HG03045 (cell line): ENCODE data around the gene FOXO3.
"Not testable (repeated sequence)": the region's sequence is repeated elsewhere in the genome, so short reads cannot be mapped to it uniquely, and the experiment has no call there.

Experiments
- ATAC-seq: cut with Tn5 transposase; IDR thresholded peaks from one replicate; pipeline ENCODE4 v1.9.1; 2021; ENCODE audit warnings: mild to moderate bottlenecking, moderate library complexity; ENCODE audit not compliant: unreplicated experiment

FOXO3 gene

DNA sequence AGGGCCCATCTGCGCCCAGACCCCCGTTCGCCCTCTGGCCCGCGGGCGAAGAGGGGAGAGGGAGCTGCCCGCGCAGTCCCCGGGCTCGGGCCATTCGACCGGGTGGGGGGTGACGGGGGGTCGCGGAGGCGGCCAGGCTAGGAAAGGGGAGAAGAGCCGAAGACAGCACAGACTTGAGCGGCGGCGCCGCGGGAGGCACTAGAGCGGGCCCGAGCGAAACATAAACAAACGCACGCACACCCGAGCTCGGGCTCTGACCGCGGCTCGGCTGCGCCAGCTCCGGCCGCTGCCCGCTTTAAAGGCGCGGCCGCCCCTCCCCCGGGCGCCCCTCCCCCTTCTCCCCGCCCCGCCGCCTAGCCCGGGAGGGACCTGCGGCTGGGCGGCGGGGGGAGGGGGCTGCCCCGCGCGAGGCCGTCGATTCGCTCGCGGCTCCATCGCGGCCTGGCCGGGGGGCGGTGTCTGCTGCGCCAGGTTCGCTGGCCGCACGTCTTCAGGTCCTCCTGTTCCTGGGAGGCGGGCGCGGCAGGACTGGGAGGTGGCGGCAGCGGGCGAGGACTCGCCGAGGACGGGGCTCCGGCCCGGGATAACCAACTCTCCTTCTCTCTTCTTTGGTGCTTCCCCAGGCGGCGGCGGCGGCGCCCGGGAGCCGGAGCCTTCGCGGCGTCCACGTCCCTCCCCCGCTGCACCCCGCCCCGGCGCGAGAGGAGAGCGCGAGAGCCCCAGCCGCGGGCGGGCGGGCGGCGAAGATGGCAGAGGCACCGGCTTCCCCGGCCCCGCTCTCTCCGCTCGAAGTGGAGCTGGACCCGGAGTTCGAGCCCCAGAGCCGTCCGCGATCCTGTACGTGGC is at the start of gene FOXO3:
FOXO3 (plus strand) TSS at position 455 of the 846 bp plus-strand sequence; CDS start at position 747, 292 bp downstream.
- no peak for ATAC-seq

DNA sequence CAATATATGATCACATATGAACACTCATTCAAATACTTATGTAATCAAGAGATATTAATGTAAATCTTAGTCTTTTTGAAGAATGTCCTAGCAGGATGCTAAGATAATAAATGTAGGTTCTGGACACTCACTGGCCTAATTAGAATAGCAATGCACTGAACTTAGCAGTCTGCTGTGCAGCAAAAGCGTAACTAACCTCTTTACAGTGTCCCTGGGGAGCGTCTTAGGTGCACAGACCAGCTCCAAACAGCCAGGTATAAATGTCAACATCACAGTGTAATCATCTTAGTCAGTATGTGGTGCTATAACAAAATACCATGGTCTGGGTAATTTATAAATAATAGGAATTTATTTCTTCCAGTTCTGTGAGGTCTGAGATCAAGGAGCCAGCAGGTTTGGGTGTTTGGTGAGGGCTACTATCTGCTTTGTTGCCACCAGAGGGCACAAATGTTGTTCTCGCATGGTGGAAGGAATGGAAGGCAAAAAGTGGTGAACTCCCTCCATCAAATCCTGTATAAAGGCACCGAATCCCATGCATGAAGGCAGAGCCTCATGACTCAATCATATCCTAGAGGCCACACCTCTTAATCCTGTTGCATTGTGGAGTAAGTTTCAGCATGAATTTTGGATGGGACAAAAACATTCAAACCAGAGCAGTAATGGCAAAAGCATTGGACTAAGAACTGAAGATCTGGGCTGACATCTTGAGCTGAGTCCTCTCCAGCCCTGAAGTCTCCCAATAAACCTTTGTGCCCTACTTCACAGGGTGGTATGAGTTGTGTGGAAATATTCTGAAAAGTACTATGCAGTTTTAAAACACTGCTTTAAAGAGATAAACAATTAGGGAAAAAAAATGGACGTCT is 41.8 kb upstream of the FOXO3 start:
- ATAC-seq: no peak

DNA sequence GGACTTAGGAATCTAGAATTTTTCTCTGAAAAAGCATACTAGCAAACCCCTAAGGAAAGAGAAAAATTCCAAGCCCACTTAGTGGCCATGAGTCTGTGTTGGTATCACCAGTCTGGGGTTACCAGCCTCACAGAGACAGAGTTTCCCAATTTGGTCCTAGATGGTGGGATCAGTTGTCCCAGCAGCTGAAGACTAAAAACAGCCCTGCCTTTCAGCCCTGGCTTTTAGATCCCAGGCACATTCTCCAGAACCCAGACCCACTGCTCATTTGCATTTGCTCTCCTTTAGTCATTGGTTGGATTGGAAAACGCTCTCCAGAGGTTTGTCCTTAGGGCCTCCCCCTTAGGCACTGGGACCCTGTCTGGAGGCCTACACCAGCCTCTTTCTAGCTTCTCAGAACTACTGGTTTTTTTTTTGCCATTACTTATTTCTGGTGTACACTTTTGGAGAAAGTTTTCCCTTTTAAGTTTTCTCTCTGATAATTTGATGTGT is 39.1 kb upstream of the FOXO3 start:
- no peak for ATAC-seq

DNA sequence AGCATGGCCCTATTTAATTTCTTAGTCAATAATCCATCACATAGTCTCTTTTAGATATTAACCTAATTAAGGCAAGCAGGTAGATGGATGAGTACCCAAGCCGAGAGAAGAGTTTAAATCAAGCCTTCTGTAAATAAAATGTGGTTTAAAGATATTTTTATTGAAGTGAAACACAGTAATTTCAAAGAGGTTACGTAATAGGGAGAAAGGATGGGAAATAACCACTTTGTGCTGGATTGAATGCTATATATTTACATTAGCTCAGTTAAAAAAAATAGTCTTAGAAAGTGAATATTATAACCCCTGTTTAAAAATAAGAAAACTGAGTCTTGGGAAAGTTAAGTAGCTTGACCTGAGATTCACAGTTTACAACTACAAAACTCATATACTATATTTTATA is 37.0 kb upstream of the FOXO3 start:
- ATAC-seq: no peak

DNA sequence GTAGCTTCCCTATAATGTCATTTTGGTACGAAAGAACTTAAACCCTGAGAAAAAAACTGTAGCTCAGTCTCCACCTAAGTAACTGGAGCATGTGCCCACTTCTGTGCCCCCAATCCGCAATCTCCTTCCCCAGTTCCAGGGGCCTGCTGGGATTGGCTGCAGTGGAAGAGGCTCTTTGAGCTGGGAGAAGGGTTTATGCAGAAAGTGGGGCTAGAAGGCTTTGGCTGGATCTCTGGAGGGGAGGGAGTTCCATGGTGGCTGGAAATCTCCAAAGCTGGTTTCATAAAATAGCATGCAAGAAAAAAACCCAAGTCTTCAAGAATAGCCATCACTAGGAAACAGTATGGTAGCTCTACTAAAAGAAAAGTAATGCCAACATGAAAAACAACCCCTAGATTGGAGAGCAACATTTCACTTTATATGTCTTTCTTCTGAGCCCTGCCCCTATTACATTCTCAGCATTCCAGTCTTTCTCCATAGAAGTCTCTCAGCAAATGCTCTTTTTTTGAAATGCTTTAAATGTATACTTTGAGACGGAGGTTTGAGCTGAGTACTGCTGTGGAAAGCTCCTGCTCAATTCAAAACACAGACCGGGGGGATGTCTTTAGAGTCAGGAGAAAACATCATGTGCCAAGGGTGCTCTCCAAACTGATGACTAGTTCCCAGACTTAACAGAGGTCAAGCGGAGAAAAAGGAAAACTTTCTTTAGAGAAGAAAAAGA is 36.0 kb upstream of the FOXO3 start:
- no peak for ATAC-seq

DNA sequence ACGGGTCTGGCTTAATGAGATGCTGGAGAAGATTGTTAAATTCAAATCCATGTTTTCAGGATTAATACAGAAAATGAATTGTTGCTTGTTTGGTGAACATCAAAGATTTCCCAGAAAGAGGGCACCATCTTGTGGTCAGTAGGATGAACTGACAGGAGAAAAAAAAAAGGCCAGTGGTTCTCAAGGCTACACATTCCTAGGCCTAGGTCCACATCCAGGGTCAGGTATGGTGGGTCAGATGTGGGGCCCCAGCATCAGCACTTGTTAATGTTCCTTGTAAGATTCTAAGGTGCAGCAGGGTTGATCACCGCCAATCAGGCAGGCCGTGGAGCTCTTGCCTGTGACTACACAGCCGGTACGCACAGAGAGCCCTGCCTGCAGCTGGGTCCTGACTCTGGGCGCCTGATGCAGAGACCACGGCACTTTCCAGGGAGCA is 34.0 kb upstream of the FOXO3 start:
- no peak for ATAC-seq

DNA sequence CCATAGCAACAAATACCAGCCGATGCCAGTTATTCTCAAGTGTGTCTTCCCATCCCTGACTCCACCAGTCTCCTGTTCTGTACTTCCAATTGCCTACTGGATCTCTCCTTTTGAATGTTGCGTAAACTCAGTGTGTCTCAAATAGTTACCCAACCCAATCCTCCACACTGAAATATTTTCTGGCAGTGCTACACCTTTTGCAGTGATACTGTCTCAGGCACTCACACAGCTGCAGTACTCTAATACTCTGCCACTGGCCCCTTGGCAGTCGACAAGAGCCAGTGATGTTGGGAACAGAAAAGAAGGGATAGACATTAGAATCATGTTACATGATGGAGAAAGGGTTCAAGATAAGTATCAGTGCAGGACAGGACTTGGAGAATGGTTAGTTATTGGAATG is 31.8 kb upstream of the FOXO3 start:
- ATAC-seq: no peak

DNA sequence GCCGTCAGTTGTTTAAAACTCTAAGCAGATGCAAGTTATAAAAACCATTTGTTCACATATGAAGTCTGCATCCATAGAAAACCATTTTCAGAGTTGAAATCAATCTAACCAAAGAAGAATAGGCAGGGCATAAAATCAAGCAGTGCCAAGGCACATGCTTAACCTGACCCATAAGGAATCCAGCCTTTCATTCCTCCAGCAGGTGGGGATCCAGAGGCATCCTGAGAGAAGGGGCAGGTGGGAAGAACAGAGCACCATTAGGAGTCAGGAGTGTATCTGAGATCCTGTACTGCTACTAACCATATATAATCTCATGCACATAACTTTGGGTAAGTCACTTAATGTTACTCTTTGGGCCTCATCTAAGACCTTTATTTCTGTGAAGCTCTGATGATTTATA is 29.4 kb upstream of the FOXO3 start:
- no peak for ATAC-seq

DNA sequence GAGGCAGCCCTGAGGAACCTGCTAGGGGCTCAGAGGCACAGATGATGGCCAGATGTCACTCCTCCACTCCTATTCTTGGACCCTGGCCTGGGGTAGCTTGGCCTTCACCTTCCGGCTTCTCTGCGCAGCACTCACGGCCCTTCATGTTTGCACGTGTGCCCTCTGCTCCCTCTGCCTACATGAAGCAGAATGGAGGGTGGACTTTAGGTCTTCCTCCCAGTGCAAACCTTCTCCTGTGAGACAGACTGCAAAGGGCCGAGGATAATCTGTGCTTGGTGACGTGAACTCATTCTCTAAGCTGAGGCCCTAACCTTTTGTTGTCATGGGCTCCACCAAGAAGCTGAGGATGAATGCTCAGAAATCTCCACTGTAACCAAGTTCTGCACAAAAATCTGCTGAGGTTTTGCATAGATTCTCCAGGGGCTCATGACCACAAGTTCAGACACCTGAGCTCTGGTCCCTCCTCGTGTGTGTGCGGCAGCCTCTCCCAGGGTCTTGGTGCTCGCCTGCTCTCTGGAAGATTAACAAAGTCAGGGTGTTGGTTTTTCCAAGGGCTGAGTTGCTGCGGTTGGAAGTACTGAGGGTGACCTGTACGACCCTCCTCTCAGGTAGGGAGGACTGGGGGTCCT is 25.5 kb upstream of the FOXO3 start:
- no peak for ATAC-seq

DNA sequence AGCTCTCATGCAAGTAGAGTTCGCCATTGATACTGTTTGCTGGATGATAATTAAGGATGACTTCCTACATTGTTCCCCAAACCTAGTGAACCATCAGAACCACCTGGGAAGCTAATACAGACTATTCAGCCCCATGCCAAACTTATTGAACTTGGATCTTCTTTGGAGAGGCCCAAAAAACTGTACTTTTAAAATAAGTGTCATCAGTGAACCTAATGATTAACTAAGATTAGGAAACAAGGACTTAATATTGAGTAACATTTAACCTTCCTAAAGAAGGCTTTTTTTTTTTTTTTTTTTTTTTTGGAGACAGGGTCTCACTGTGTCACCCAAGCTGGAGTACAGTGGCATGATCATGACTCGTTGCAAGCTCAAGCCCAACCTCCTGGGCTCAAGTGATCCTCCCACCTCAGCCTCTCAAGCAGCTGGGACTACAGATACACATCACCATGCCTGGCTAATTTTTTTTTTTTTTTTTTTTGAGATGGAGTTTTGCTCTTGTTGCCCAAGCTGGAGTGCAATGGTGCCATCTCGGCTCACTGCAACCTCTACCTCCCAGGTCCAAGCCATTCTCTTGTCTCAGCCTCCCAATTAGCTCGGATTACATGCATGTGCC is 24.7 kb upstream of the FOXO3 start:
- not testable (repeated sequence) for ATAC-seq

DNA sequence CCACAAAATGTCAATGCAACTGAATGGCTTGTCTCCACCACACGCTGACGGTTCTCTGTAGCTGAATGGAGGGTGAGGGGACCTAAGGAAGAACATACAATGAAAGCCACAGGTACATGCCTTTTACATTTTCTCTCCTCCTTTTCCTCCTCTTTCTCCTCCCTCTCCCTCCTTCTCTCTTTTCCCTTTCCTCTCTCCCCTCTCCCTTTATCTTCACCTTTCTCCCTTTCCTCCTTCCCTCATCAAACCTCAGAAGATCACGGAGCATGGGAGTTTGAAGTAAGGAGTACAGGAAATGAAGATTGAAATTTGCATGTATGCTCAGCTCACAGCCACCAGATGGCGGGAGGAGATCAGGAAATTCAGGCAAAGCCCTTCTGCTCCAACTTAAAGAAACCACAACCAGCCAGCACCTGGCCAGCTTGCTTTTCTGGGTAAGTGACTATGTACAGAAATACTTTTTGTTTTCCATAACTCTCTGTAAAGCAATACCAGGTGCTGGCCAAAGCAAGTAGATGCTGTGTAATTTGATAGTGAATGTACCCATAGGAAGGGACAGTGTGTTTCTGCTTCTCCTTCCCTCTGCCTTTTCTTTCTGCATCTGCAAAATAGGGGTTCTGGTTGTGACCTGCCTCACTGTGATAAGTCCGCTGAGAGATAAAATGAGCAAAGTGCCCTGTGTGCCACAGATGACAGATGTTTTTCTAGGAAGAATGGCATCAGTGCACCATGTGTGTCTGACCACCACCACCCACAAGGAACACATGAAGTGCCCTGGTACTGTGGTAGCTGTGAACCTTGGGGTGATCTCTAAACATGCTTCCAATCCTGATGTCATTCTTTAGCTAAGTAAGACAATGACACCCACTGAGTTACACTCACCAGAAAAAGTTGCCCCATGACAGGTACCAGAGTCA is 18.6 kb upstream of the FOXO3 start:
- peak; percentile 59 for ATAC-seq

DNA sequence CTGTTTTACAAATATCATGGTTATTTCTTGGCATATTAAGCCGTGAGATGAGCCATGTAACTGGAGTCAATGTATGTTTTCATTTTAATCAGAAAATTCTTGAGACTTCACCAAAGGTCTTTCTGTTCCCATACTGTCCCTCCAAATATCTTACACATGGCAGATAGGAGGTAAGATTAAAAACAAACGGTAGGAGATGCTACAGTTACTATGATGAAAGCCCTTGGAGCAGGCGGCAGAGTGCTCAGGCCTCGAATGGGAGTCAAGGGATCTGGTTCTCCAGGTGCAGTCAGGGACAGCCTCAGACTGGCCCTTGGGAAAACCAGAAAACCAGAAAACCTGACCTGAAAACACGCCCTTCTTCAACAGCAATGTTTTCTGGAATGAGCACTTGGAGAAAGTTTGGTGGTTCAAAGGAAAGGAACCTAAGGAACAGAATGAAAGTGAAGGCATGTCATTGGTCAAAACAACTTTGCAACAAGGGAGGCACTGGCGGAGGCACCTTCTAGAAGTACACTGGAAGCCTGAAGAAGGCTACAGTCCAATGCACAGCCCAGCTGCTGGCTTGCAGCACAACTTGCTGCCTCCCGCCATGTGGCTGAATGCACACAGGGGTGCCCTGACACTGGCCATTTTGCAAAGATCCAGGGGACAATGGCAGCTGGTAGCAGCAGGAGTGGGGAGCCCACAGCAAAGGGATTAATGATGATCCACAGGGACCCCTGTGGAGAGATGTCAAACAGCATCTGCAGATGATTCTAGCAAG is 17.4 kb upstream of the FOXO3 start:
- ATAC-seq: no peak

DNA sequence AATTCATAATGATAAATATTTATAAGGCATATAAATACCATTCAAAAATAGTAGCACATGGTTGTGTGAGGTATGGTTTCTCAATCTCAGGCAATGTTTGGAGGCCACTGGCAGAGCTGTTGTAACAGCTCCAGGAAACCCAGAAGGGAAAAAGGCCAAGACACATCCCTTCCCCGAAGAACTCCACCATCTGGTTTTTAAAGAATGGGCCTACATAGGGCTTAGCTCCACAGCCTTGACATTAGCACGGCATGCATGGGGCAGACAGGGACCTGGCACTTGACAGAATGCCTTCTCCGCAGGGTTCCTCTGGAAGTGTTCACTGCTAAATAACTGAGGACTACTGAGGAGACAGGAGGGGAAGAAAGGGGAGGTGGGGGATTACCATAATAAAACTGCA is 16.1 kb upstream of the FOXO3 start:
- no peak for ATAC-seq

DNA sequence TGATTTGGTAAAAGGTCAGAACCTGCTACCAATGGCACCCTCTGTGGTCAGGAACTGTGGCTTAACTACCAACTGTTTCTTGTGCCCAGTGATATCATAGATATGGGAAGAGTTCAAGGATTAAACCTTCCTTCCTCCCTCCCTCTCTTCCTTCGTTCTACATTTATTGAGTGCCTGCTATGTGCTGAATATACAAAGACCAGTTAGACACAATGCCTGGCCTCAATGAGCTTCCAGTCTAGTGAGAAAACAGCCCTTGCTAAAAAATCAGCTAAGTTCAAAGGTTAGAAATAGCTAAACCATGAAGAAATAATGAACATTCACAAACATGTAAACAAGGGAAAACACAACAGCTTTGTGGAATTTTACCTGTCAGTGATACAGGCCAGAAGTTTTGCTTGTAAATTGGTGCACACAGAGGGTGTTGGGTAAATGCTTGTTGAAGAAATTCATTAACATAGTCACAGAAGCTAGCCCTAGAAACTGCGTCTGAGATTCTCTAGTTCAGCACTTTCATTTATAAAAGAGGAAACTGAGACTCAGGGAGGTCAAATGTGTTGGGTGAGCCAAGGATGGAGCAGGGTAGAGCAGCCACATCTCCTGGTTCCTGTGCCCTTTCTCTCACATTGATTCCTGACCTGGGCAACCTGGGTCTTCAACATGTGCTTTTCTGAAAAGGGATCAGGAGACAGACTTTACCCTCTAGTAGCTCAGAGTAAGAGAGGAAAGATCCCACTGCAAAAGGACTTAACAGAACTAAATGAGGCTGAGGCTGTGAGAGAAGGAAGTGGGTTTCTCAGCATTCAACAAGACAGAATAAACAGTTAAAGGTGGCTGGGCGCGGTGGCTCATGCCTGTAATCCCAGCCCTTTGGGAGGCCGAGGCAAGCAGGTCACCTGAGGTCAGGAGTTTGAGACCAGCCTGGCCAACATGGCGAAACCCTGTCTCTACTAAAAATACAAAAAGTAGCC is 14.4 kb upstream of the FOXO3 start:
- no peak for ATAC-seq

DNA sequence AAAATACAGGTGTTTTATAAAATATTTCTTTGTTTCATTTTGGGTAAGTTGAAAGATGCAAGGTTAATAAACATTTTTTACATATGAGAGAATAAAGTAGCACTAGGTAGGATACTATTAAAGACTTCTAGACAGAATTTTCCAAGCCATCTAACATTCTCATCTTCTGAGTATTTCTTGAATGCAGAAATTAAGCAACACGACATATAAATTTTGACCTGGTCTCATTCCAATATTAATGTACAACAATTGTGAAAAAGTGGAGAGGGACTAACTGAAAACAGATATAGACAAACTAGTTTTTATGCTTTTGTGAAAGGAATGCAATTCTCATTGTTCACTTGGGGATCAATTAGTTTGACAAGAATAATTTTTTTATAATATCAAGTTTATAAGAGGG is 11.5 kb upstream of the FOXO3 start:
- ATAC-seq: no peak

DNA sequence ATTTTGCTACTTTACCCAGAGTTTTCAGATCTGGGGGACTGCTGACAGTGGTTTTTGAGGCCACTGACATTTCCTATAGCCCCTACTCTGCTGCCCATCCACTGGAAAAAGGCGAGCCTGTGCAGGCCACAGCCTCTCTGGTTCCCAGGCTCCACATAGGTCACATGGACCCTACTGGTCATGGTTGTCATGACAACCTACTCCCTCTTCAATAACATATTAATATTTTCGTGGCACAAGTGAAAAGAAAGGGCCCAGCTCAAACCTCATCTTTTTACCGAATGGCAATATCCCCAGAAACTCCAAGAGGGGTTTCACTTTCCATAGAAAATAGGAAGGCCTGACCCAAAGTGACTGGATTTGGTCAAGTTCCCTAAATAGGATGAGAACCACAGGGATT is 11.0 kb upstream of the FOXO3 start:
- ATAC-seq: no peak

DNA sequence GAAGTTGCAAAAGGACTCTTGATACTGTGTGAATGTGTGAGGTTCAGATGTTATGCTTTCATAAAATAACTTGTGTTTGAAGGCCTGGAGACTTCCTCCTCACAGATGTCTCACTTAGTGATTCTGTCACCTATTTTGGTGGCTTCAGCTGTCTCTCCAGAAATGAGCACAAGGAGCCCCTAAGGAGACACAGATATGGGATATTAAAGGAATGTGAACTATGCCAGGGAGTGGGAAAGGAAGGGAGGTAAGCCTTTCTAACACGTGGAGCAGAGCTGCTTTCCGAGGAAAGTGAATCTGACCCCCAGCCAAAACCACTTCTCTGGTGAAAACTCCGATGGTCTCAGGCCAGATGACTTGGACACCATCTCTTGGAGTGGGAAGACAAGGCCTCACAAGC is 10.5 kb upstream of the FOXO3 start:
- no peak for ATAC-seq
